ENCODE measurements around the gene SLC44A1.

Gene SLC44A1

DNA sequence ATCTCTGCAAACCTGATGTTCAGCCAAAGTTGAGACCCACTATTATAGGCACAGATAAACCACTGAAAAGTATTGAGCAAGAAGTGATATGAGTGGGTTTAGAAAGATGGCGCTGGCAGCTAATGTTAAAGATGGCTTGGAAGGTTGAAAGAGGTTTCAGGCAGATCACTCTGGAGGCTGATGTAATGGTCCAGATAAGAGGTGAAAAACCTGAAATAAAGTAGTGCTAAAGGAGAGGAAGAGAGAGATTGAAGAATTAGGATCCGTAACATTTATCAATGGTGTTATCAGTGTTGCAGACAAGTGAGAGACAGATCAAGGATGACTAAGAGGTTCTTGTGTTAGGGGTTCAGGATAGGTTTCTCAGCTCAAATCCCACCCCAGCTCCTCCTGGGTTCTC lies 58.3 kb downstream of the SLC44A1 start:
- DNase-seq (ENCODE audit: low spot score), result no peak

DNA sequence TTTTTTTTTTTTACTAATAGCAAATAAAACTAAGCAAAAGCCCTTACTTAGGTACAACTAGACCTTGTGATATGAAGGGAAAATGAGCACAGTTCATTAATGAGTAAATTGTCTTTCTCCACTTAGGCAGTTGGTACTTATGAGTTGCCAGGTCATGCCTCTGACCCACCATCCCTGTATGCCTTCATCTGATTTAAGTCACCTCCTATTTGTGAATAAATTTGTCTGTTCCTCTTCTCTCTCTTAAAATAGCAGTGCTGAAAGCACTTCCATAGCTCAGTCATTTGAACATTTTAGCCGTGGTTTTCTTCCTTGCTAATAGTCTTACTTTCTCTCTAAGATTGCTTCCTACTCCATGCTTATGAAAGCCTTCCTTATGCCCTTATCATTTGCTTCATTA lies 61.4 kb downstream of the SLC44A1 start:
- no peak for DNase-seq (ENCODE audit: low spot score)

DNA sequence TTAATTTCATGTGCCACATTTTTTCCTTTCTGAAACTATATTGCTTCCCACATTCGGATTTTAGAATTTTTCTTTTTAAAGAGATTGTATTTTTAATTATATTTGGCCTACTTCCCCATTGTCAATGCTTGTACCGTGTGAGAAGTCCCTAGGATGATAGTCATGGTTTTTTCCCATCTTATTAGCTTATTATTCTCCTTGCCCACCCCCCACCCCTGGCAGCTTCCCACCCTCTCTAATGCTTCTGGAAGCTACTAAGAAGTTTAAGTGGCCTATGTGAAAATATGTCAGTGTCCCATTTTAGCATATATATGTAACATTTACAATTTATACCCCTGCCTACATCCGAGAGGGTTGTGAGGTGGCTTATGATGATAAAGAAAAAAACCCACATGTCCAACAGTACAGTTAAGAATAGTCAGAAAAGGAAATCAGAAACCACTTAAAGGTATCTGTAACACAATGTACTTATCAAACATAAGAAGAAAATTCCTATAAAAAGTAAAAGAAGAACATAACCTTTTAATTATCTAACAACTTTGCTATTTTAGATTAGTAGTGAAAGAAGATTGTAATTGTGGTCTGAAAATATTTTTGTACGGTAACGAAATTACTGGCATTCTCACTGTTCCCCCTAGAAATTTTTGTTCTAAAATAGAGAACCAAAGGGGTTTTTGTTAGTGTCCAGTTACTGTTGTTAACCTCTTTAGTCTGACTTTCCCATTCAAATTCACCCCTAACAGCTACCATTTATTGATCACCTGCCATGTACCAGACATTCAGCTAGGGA lies 62.1 kb downstream of the SLC44A1 start:
- no peak for DNase-seq (ENCODE audit: low spot score)

DNA sequence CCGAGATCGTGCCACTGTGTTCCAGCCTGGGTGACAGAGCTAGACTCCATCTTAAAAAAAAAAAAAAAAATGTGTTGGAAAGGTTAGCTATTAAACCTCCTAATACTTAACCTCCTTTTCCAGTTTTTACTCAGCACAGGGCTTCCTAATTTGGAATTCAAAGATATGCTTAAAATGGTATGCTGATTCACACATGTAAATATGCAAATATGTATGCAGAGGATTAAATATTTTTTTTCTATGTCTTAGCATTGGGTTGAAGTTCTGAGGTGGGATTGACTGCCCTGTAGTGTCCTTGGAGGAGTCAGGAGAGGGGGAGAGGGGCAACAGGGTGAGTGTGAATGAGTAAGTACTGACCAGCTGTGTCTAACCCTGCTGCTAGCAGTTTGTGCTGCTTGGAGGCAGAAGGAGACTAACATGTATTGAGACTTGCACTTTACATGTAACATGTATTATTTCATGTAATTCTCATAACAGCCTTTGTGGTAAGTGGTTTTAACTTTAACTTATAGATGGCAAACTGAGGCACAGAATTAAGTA lies 63.2 kb downstream of the SLC44A1 start:
- no peak for DNase-seq (ENCODE audit: low spot score)

DNA sequence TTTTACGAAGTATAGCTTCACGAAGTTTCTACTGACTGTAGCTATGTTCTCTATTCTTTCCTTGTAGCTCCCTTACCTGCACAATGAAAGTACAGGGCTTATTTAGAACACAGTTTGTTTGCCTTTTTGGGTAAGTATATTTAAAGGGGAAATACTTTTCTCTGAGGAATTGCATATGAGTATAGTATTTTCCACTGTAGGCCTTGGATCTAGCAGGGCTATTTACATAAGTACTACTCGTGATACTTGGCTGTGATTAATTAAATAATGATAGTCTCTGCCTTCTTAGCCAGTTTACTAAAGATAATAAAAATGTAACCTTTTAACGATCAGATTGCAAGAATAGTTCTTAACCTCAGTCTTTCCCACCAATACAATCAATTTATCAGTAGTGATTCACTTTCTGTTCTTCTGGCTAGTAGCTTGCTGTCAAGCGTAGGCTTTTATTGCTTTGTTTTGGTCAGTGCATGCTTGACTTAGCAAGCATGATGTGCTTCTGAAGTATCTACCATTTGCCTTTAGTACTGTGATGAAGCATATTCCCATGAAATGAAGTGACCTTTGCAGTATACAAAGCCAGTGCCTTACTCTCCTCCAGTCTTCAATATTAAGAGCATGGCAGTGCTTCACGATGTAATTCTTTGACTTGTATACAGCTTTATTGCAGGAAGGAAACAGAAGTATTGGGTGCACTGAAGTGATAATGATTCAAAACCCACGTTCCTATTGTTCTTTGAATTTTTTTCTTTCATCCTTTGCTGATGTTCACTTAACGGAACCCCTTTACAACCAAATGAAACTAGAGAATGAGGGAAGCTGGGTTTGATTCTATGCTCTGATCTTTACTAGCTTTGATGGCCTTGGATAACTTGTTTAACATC lies 64.2 kb downstream of the SLC44A1 start:
- no peak for DNase-seq (ENCODE audit: low spot score)

DNA sequence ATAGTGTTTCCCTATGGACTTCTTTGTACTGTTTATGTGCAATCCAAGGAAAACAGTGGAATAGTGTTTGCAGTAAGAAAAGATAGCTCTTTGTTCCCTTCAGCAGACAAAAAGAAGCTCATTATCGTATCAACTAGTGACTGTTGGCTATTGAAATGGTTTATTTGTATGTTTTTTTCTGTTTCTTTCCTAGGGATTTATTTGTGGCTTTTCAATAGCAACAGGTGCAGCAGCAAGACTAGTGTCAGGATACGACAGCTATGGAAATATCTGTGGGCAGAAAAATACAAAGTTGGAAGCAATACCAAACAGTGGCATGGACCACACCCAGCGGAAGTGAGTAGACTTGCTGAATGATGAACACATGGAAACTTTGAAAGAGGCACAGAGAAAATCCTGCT lies 65.1 kb downstream of the SLC44A1 start:
- peak; percentile 78 for DNase-seq (ENCODE audit: low spot score)

DNA sequence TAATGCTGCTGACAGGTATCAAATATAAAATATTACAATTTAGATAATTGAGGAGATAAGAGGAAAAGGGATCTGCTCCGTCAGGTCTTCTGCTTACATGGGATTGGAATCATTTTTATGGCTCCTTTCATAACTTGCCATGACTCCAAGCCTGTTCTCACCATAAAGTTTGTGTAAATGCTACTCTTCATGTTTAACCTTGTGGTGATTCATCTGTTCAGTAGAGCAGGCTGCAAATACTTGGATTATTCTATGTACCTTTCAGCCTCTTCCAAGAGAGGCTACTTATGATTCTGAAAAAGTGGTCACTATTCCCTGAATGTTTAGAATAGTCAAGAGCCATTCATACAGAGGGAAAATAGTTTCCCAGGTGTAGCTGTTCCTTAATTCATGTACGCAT lies 66.9 kb downstream of the SLC44A1 start:
- DNase-seq (ENCODE audit: low spot score), result no peak

DNA sequence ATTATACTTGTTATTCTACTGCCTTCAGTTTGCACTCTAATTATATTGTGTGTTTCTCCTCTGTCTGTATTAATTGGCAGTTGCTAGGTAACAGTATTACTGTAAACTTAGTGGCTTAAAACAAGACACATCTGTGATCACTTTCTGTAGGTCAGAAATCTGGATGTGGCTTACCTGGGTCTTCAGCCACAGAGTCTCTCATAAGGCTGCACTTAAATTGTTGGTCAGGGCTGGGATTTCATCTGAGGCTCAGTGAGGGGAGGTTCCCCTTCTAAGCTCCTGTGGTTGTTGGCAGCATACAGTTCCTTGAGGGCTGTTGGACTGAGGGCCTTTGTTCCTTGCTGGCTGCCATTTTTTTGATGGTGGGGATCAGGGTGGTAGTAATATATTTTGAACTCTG lies 68.8 kb downstream of the SLC44A1 start:
- no peak for DNase-seq (ENCODE audit: low spot score)

DNA sequence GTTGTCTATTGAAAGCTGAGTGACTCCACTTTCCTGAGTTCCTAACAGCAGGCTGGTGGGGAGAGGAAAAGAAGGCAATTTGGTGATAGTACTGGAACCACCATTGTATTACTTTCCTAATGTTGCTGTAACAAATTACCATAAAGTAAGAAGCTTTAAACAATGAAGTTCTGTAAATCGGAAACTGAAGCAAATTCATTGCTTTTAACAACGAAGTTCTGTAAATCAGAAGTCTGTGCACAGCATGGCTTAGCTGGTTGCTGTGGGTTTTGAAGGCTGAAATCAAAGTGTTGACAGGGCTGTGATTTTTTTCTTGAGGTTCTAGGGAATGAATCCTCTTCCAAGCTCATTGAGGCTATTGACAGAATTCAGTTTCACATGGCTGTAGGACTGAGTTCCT lies 72.3 kb downstream of the SLC44A1 start:
- DNase-seq (ENCODE audit: low spot score), result no peak

DNA sequence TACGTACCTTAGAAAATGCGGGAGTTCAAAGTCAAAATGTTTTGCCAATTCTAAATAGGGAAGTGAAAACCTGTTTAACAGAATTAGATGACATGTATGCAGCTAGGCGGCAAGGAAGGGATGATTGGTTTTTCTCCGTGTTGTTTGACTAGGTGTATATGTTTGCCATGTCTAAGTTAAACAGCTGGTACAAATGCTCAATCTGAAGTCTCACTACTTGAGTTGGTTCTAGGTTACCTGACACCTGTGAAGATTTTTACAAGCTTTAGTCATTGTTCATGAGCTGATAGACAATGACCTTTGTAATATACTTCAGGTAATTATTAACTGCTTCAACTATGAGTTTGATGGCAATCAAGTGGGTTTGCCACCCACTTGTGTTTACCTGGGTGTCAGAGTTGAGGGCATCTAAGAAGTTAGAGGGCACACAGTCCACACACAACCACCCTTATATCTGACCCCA lies 74.3 kb downstream of the SLC44A1 start:
- DNase-seq (ENCODE audit: low spot score), result no peak

DNA sequence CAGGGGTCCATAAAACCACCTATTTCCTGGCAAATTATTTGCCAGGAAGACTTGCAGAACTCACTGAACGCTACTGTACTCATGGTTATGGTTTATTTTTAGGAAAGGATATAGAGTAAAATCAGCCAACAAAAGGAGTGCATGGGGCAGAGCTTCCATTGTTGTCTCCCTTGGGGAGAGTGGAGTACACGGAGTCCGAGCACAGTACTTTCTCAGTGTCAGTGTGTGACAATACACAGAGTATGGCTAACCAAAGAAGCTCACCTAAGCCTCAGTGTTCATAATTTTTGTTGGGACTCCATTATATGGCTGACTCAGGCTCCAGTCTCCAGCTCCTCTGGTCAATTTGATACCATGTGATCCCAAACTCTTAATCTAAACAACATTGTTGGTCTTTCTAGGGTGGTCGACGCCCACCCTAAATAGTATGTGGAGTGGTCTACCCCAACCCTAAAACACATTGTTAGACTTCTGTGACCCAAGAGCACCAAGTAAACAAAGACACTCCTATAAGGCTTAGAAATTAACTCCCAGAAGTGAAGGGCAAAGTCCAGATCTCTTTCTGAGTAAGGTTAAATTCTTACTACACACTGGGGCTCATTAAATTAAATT lies 74.9 kb downstream of the SLC44A1 start:
- no peak for DNase-seq (ENCODE audit: low spot score)

DNA sequence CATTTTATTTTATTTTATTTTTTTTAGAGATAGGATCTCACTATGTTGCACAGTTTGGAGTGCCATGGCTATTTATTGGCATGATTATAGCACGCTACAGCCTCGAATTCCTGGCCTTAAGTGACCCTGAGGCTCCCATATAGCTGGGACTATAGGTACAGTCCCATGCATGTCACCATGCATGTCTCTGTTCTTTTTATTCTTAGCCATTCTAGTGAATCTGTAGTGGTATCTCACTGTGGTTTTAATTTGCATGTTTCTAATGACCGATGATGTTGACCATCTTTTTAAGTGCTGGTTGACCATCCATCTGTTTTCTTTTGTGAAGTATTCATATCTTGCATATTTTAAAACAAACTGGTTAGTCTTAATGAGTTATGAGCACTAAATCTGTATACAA lies 76.1 kb downstream of the SLC44A1 start:
- DNase-seq (ENCODE audit: low spot score), result no peak

DNA sequence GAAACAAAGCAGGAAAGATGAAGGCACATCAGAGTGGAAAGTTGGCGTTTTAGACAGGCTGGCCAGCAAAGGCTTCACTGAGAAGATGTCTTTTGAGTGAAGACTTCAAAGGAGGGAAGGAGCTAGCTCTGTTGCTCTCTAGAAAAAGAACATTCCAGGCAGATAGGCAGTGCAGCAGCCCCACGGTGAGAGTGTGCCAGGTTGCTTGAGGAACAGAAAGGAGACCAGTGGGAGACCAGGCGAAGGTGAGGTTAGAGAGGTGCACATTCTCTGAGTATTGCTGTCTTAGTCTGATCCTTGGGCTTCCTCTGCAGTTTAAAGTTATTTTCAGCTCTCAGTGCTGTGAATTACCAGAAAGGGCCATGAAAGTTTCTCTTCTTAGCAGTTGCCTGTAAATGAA lies 83.8 kb downstream of the SLC44A1 start:
- no peak for DNase-seq (ENCODE audit: low spot score)

DNA sequence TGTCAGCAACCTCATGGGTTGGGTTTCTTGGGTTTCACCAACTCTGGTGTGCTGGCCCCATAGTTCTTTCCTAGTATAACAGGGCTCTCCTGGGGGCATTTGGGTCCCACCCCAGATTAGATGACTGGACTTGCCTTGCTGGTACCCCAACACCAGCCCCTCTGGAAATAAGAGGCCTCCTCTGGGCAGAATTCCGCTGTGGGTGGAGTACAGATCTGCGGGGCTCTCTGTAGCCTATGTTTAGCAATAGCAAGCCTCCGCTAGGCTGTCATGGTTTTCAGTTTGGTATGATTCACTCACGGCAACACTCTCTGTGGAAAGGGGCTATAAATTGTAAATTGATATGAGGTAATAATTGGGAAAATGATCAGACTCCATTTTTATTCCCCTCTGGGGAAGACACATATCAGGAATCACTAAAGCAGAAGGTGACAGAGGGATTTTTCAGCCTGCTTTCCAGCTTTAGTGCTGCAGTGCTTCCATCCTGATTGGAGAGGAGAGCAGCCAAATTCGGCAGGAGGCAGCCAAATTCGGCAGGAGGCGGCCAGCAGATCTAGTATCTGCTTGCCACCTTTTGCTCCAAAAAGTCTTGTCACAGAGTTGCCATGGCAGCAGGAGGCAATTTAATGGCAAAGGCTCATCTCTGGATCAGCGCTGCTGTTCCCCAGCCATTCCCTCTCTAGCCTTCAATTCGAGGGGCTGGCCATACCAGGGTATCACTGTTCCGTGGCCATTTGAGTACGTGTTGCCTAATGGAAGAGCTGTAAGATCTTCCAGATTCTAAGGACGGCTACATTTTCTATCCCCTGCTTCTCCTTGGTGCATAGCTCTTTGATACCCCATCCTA lies 84.6 kb downstream of the SLC44A1 start:
- peak; percentile 72 for DNase-seq (ENCODE audit: low spot score)

DNA sequence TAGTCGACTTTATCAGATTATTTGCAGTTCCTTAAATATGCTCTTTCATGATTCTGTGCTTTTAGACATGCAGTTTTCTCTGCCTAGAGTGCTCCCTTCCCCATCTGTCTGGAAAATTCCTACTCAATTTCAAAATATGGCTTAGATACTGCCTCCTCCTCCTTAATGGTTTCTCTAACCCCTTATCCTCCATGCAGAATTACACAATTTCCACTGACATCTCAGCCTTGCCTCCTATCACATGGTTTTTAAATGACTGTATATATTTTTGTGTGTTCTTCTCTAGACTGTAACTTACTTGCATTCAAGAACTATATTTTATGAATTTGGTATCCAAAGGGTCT lies 85.2 kb downstream of the SLC44A1 start:
- no peak for DNase-seq (ENCODE audit: low spot score)

DNA sequence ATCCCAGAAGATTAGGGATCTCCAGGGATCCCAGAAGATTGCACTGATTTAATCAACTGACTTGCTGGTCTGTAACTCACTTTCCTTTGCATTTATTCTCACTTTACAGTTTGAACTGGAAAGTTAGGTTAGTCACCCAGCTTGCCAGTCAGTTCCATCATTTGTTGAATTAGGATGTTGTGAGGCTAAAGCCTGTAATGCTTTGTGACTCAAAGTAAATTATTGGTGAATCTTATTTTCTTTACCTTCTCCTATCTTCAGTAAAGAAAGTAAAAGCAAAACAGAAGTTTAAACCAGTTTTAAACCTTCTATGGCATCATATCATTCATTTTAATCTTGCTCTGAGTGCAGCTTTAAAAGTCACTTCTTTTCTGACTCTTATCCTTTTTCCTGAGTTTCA lies 85.8 kb downstream of the SLC44A1 start:
- no peak for DNase-seq (ENCODE audit: low spot score)

DNA sequence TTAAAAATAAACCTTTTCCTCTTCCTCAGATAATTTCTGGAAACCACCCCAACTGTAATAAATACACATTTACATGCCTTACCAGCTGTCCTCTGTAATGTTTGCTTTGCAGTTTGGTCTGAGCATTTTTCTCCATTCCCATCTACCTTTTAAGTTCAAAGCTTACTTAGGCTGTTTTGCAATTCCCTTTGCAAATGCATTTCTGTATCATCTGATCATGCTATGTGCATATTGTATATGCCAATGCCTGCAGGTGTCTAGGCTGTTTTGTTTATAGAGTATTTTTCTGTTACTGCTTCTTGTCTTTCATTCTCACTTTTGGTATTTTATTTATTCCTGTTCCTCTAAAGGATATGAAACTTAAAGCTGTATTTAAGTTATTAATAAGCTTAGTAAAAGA lies 86.3 kb downstream of the SLC44A1 start:
- no peak for DNase-seq (ENCODE audit: low spot score)

DNA sequence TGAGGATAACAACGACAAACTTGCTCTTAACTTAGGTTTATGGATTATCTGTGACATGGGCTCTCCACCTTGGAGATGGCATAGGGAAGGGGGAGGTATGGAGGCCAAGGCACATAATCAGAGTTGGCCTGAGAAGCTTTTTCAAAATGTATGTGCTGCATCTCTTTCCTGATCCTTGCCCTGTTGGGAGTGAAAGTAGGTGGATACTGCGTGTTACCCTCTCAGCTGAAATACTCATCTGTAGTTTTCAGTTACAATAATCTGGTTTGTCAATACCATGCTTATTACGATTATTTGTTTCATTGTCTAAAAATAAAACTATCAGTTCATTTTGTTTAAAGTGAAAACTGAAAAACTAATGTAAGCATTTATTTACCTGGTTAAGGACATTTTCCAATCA lies 86.7 kb downstream of the SLC44A1 start:
- DNase-seq (ENCODE audit: low spot score), result no peak

DNA sequence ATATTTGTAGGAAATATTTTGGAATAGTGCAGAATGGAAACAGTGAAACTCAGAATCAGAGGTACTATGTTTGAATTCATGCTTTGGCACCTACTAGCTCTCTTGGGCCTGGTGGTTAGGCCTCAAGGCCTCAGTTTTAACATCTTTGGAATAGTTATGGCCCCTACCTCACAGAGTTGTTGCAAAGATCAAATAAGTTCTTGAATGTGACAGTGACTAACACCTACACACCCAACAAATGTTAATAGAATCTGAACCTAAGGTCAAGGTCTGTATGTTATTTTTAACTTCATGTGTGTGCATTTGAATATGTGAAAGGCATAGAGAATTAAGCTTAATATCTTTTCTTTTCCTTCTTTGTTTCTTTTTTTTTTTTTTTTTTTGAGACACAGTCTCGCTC lies 87.3 kb downstream of the SLC44A1 start:
- no peak for DNase-seq (ENCODE audit: low spot score)

DNA sequence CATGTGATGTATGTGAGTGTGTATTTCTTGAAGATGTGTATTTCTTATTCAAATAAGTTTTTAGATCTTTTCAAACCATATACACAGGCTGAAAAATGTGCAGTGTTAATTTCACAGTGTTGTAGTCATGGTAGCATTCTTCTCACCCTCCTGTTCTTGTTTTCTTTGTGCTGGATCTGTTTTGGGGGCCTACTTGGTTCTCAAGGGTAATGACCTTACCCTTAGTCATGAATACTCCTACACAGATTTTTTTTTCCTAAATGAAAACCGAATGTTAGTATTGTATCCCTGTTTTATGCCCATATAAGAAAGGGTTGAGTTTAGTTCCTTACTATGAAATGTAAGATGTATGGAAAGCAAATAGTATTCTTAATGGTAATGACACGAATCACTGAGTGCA lies 88.0 kb downstream of the SLC44A1 start:
- no peak for DNase-seq (ENCODE audit: low spot score)

DNA sequence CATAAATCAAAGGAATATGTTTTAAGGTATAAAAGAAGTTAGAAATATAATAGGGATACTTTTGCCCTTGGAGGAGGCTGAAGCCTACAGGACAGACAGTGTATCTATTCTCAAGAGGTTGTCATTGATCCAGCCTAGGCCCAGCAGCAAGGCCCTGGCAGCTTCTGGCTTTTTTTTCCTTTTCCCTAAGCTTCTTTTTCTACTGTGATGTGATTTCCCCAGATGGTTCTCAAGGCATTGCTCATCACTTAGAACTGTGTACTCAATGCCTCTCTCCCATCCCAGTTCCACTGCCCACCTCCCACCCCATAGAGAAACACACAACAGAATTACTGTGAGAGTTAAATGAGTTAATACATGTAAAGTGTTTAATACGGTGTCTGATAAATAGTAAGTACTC lies 88.6 kb downstream of the SLC44A1 start:
- no peak for DNase-seq (ENCODE audit: low spot score)

DNA sequence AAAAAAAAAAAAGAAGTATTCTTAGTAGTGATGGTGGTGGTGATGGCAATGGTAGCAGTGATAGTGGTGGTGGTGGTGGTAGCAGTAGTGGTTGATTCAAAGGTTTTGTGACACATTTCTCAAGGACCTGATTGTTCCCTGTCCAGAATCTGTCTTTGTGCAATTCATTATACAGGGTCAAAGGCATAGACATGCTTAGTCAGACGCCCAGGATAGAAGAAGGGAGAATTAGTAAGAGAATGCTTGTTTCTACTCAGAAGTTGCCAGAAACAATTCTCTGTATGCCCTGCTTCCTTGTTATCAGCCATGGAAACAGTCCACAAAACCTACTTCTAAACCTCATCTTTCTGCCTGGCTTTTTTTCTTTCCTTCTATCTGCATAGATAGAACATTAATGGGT lies 89.4 kb downstream of the SLC44A1 start:
- no peak for DNase-seq (ENCODE audit: low spot score)

Data from Ammon's horn (tissue), 1 donor.